CD4-positive, alpha-beta T cell (primary cell): ENCODE data around the gene TSBP1. TPM values are rescaled to one million over a fixed set of nuclear protein-coding genes. Genes with fewer than 3 reads are reported as not detected.
"Not testable (repeated sequence)": the region's sequence is repeated elsewhere in the genome, so short reads cannot be mapped to it uniquely, and the experiment has no call there.

Experiments used
- ATAC-seq: fragments of 200-7000 bp; cut with Tn5 transposase; one replicate; pipeline ENCODE4 v1.10.0; 2022; ENCODE audit warnings: mild to moderate bottlenecking; ENCODE audit not compliant: poor library complexity
- CTCF ChIA-PET: fragments of 350-600 bp; sonication (Branson Sonifier 250); formaldehyde crosslinking; loops from one replicate; lab custom pipeline; 2021; ENCODE audit warnings: antibody characterized with exemption, inconsistent platforms; lab: Charles Lee
- POLR2A ChIA-PET: fragments of 350-600 bp; sonication (Branson Sonifier 250); formaldehyde crosslinking; loops from one replicate; lab custom pipeline; 2021; ENCODE audit warnings: antibody characterized with exemption, inconsistent platforms; lab: Charles Lee
- DNase-seq, 14 experiments: peaks; one replicate each; pipeline ENCODE4 v3.0.0-alpha.2; 2013 to 2020; ENCODE audit warnings: mixed read lengths in 2 of 14
- H3K27ac ChIP-seq, 2 donors: one replicate each; pipeline versions ENCODE4 v1.5.1 to v1.7.0; 2013; ENCODE audit warnings: low read length in 2 of 2, low read depth in 1 of 2, mild to moderate bottlenecking in 1 of 2
- H3K27me3 ChIP-seq, 2 experiments: 1 replicate in 1 of 2; 2 replicates in 1 of 2; pipeline versions ENCODE4 v1.6.1 to v1.7.0; 2013; ENCODE audit warnings: low read length in 2 of 2, control low read depth in 1 of 2, mild to moderate bottlenecking in 1 of 2, moderate library complexity in 1 of 2; ENCODE audit not compliant: insufficient read depth in 2 of 2, control insufficient read depth in 1 of 2
- H3K36me3 ChIP-seq: one replicate; pipeline ENCODE4 v1.6.1; 2013; ENCODE audit warnings: low read length, control low read depth; ENCODE audit not compliant: insufficient read depth
- H3K4me1 ChIP-seq: one replicate; pipeline ENCODE4 v1.6.1; 2013; ENCODE audit warnings: low read length, control low read depth; ENCODE audit not compliant: insufficient read depth
- H3K4me3 ChIP-seq: one replicate; pipeline ENCODE4 v1.5.1; 2013; ENCODE audit warnings: mild to moderate bottlenecking, low read length, moderate library complexity
- H3K9me3 ChIP-seq, 2 experiments: 1 replicate in 1 of 2; 2 replicates in 1 of 2; pipeline versions ENCODE4 v1.6.1 to v1.7.0; 2013; ENCODE audit warnings: low read length in 2 of 2, mild to moderate bottlenecking in 2 of 2, control low read depth in 1 of 2, moderate library complexity in 1 of 2; ENCODE audit not compliant: control insufficient read depth in 1 of 2, insufficient read depth in 1 of 2
- H3K27ac Mint-ChIP-seq: one replicate; pipeline ENCODE4 v1.8.0; 2020; ENCODE audit warnings: mixed read lengths
- H3K27me3 Mint-ChIP-seq: one replicate; pipeline ENCODE4 v1.8.0; 2021; ENCODE audit warnings: mixed read lengths
- H3K36me3 Mint-ChIP-seq: one replicate; pipeline ENCODE4 v1.8.0; 2021; ENCODE audit warnings: low read depth, mixed read lengths
- H3K4me1 Mint-ChIP-seq: one replicate; pipeline ENCODE4 v1.8.0; 2021; ENCODE audit warnings: low read depth, mixed read lengths
- H3K4me3 Mint-ChIP-seq: one replicate; pipeline ENCODE4 v1.8.0; 2020; ENCODE audit warnings: mild to moderate bottlenecking, mixed read lengths
- H3K9me3 Mint-ChIP-seq: one replicate; pipeline ENCODE4 v1.8.0; 2020; ENCODE audit warnings: mixed read lengths
- CTCF ChIP-seq: fragments of 200-600 bp; IDR thresholded peaks from one replicate; pipeline ENCODE4 v1.8.0; 2022; ENCODE audit warnings: antibody characterized with exemption, mild to moderate bottlenecking
- intact Hi-C, 2 experiments: fragments of 100-400 bp; cut with DNase I in 1 of 2; cut with micrococcal nuclease in 1 of 2; formaldehyde crosslinking; loops; one replicate each; pipeline versions ENCODE4 v1.15.1 to v1.9.0; 2023 to 2025; cut with DNase I, micrococcal nuclease
- total RNA-seq, 174 experiments: library from RNA in 2 of 174; stranded (reverse) in 2 of 174; gene quantifications; one replicate each; pipeline ENCODE4 v1.2.3 and lab custom pipeline; 2021 to 2026

Gene TSBP1
- total RNA-seq, 2 experiments from 2014 or later: not detected

GRCh38 chr6:32288426-32288825, 83.3 kb downstream of the TSBP1 start:
- Mint-ChIP-seq H3K4me1 (no peaks in the 10 kb centered on the region), H3K9me3 (no peaks in the 10 kb centered on the region), H3K27me3 (peaks cover 33% of the 10 kb centered on the region), H3K4me3 (no peak overlapping the region), H3K27ac (no peak overlapping the region), H3K36me3 (no peaks in the 10 kb centered on the region)
- ATAC-seq: no peak
- CTCF ChIA-PET: no interaction called here
- no peaks in the 10 kb centered on the region for H3K9me3 ChIP-seq
- no peak overlapping the region for H3K27ac ChIP-seq
- DNase-seq: no peak
- no peaks in the 10 kb centered on the region for H3K36me3 ChIP-seq
- no peaks in the 10 kb centered on the region for H3K4me1 ChIP-seq
- intact Hi-C loops: no loop called here
- no peak overlapping the region for H3K4me3 ChIP-seq
- POLR2A ChIA-PET: no interaction called here
- peaks cover 0 to 4% of the 10 kb centered on the region in 2 experiments for H3K27me3 ChIP-seq
- no peak for TF ChIP-seq CTCF

GRCh38 chr6:32273801-32274577, 97.7 kb downstream of the TSBP1 start:
- H3K4me1 Mint-ChIP-seq: peaks cover 16% of the 10 kb centered on the region
- H3K27me3 Mint-ChIP-seq, ATAC-seq, H3K27ac ChIP-seq, DNase-seq, H3K9me3 ChIP-seq, H3K36me3 ChIP-seq, H3K4me1 ChIP-seq, H3K4me3 ChIP-seq, POLR2A ChIA-PET, H3K4me3 Mint-ChIP-seq, H3K9me3 Mint-ChIP-seq, H3K27me3 ChIP-seq, intact Hi-C loops, H3K27ac Mint-ChIP-seq, H3K36me3 Mint-ChIP-seq: not testable (repeated sequence)
- CTCF ChIA-PET: interaction anchor here (0.6 kb wide), 1 partner anchor 165 kb away, joined by 3 read pairs; no protein-coding TSS in a partner anchor

GRCh38 chr6:32271429-32271828, 100.3 kb downstream of the TSBP1 start:
- Histone ChIP-seq H3K9me3 (no peaks in the 10 kb centered on the region), H3K4me3 (no peak overlapping the region), H3K27ac (peak overlapping the region; percentile 7 to 33), H3K4me1 (no peaks in the 10 kb centered on the region), H3K36me3 (no peaks in the 10 kb centered on the region), H3K27me3 (no peaks in the 10 kb centered on the region)
- ATAC-seq (no peak), DNase-seq (peak in 3 of 14 experiments; percentile 18 to 63 (median 36))
- ChIA-PET POLR2A (interaction anchor here (0.9 to 1.2 kb wide), 2 partner anchors 76 to 573 kb away, joined by 3 to 4 read pairs; no protein-coding TSS in a partner anchor), CTCF (no interaction called here)
- no peaks in the 10 kb centered on the region for H3K36me3 Mint-ChIP-seq
- TF ChIP-seq CTCF: no peak
- peak overlapping the region; percentile 34 for H3K27ac Mint-ChIP-seq
- peak overlapping the region; percentile 5 for H3K4me3 Mint-ChIP-seq
- peaks cover 21% of the 10 kb centered on the region for H3K4me1 Mint-ChIP-seq
- intact Hi-C loops: no loop called here
- H3K9me3 Mint-ChIP-seq: peaks cover 2% of the 10 kb centered on the region
- H3K27me3 Mint-ChIP-seq: no peaks in the 10 kb centered on the region

- ATAC-seq, H3K9me3 ChIP-seq, H3K36me3 ChIP-seq, H3K27me3 Mint-ChIP-seq, DNase-seq, intact Hi-C loops, H3K4me3 ChIP-seq, H3K27ac ChIP-seq, H3K27ac Mint-ChIP-seq, H3K4me1 ChIP-seq, H3K9me3 Mint-ChIP-seq, H3K27me3 ChIP-seq, CTCF ChIA-PET, H3K36me3 Mint-ChIP-seq, H3K4me3 Mint-ChIP-seq: not testable (repeated sequence)
- POLR2A ChIA-PET: interaction anchor here (0.9 kb wide), 1 partner anchor 13 kb away, joined by 3 read pairs; no protein-coding TSS in a partner anchor
- H3K4me1 Mint-ChIP-seq: peaks cover 21% of the 10 kb centered on the region
These were observed 103.2 kb downstream of the TSBP1 start for GRCh38 chr6:32268459-32268858.
